MCF 10A (cell line): ENCODE measurements around the gene TNFSF10. TPM values are rescaled to one million over a fixed set of nuclear protein-coding genes. Genes with fewer than 3 reads are reported as not detected.

Experiments
- BruUV-seq: library from RNA; stranded (reverse); fragments of 400-500 nt; replicated peaks from 2 replicates; lab custom pipeline; 2021; lab: Mats Ljungman, UMichigan
- CTCF ChIA-PET: fragments of 300-600 bp; sonication (Branson Sonifier 250); formaldehyde crosslinking; extraction: SDS; loops from one replicate; lab custom pipeline; 2021; ENCODE audit warnings: antibody characterized with exemption, inconsistent platforms; lab: Yijun Ruan, JAX
- POLR2A ChIA-PET: fragments of 300-600, 350-650 bp; sonication (Branson Sonifier 250); formaldehyde crosslinking; extraction: SDS; loops from one replicate; lab custom pipeline; 2020; ENCODE audit warnings: antibody characterized with exemption, inconsistent platforms; lab: Yijun Ruan, JAX
- DNase-seq: peaks from one replicate; pipeline ENCODE4 v3.0.0-alpha.2; 2018; ENCODE audit not compliant: unreplicated experiment
- H3K27ac Mint-ChIP-seq: one replicate; pipeline ENCODE4 v1.8.0; 2022; ENCODE audit warnings: mild to moderate bottlenecking, low read depth, mixed read lengths; ENCODE audit not compliant: unreplicated experiment
- H3K27me3 Mint-ChIP-seq: one replicate; pipeline ENCODE4 v1.8.0; 2022; ENCODE audit warnings: mixed read lengths; ENCODE audit not compliant: insufficient read depth, unreplicated experiment
- H3K36me3 Mint-ChIP-seq: one replicate; pipeline ENCODE4 v1.8.0; 2022; ENCODE audit warnings: mild to moderate bottlenecking, moderate library complexity, mixed read lengths; ENCODE audit not compliant: insufficient read depth, unreplicated experiment
- H3K4me1 Mint-ChIP-seq: one replicate; pipeline ENCODE4 v1.8.0; 2022; ENCODE audit warnings: mixed read lengths; ENCODE audit not compliant: insufficient read depth, unreplicated experiment
- H3K4me3 Mint-ChIP-seq: one replicate; pipeline ENCODE4 v1.8.0; 2022; ENCODE audit warnings: mild to moderate bottlenecking, moderate library complexity, mixed read lengths; ENCODE audit not compliant: unreplicated experiment
- H3K9me3 Mint-ChIP-seq: one replicate; pipeline ENCODE4 v1.8.0; 2022; ENCODE audit warnings: mixed read lengths; ENCODE audit not compliant: unreplicated experiment
- intact Hi-C: fragments of 100-400 bp; cut with micrococcal nuclease; formaldehyde crosslinking; loops from 2 replicates; pipeline ENCODE4 v1.14.1; 2022
- total RNA-seq: library from RNA; stranded (reverse); gene quantifications from 2 replicates; pipeline ENCODE4 v1.2.3, GENCODE V29; 2022
- TF ChIP-seq, protein P1 (sequence below): fragments of 200-600 bp; IDR thresholded peaks from one replicate; pipeline ENCODE4 v1.8.0; 2022; ENCODE audit warnings: antibody characterized with exemption, mild to moderate bottlenecking; ENCODE audit not compliant: unreplicated experiment

Gene TNFSF10
- total RNA-seq, 1 experiment from 2014 or later: 0.54 TPM

DNA sequence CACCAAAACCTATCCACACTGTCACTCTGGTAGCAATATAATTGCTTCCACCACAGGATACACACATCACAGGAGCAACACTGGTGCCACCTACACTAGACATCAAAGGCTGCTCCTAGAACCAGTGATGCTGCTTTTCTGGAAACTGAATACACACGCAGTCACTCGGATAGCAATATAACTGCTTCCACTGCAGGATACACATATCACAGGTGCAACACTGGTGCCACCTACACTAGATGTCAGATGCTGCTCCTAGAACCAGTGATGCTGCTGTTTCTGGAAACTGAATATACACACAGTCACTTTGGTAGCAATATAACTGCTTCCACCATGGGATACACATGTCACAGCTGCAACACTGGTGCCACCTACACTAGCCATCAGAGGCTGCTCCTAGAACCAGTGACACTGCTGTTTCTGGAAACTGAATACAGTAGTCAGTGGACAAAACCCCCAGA, 6.9 kb upstream of the TNFSF10 start:
- no peaks in the 10 kb centered on the region for H3K4me1 Mint-ChIP-seq
- H3K9me3 Mint-ChIP-seq: no peaks in the 10 kb centered on the region
- H3K27me3 Mint-ChIP-seq: no peaks in the 10 kb centered on the region
- ChIA-PET POLR2A (interaction anchor here (1.0 to 1.6 kb wide), 4 partner anchors 10 to 13 kb away, joined by 3 to 4 read pairs (median 3); no protein-coding TSS in a partner anchor), CTCF (interaction anchor here (0.6 kb wide), 1 partner anchor 425 kb away, joined by 3 read pairs; no protein-coding TSS in a partner anchor)
- no peak overlapping the region for H3K27ac Mint-ChIP-seq
- intact Hi-C loops: no loop called here
- no peaks in the 10 kb centered on the region for H3K36me3 Mint-ChIP-seq
- DNase-seq: no peak
- TF ChIP-seq, protein P1, sequence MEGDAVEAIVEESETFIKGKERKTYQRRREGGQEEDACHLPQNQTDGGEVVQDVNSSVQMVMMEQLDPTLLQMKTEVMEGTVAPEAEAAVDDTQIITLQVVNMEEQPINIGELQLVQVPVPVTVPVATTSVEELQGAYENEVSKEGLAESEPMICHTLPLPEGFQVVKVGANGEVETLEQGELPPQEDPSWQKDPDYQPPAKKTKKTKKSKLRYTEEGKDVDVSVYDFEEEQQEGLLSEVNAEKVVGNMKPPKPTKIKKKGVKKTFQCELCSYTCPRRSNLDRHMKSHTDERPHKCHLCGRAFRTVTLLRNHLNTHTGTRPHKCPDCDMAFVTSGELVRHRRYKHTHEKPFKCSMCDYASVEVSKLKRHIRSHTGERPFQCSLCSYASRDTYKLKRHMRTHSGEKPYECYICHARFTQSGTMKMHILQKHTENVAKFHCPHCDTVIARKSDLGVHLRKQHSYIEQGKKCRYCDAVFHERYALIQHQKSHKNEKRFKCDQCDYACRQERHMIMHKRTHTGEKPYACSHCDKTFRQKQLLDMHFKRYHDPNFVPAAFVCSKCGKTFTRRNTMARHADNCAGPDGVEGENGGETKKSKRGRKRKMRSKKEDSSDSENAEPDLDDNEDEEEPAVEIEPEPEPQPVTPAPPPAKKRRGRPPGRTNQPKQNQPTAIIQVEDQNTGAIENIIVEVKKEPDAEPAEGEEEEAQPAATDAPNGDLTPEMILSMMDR: no peak
- no peak overlapping the region for H3K4me3 Mint-ChIP-seq
- no TSS peak for BruUV-seq

DNA sequence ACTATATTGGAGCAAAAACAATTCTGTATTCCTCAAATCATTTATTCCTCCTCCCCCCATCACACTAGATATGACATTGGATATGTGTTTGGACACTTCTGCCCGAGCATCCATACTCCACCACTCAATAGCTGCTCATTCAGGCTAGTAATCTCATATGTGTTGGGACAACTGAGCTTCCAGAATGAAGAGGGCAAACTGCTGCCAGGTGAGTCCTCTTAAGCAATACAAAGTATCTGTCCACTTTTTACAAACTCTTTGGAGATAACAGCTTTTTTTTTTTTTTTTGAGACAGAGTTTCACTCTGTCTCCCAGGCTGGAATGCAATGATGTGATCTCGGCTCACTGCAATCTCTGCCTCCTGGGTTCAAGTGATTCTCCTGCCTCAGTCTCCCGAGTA, 5.4 kb upstream of the TNFSF10 start:
- BruUV-seq: no TSS peak
- ChIA-PET CTCF (interaction anchor here (0.6 to 1.8 kb wide), 3 partner anchors 12 to 137 kb away, joined by 3 to 5 read pairs (median 3); no protein-coding TSS in a partner anchor), POLR2A (interaction anchor here (0.6 kb wide), 1 partner anchor 232 kb away, joined by 3 read pairs; no protein-coding TSS in a partner anchor)
- Mint-ChIP-seq H3K4me1 (peaks cover 7% of the 10 kb centered on the region), H3K9me3 (no peaks in the 10 kb centered on the region), H3K27ac (no peak overlapping the region), H3K4me3 (no peak overlapping the region), H3K36me3 (no peaks in the 10 kb centered on the region), H3K27me3 (no peaks in the 10 kb centered on the region)
- TF ChIP-seq, protein P1: no peak
- intact Hi-C loops: no loop called here
- no peak for DNase-seq

DNA sequence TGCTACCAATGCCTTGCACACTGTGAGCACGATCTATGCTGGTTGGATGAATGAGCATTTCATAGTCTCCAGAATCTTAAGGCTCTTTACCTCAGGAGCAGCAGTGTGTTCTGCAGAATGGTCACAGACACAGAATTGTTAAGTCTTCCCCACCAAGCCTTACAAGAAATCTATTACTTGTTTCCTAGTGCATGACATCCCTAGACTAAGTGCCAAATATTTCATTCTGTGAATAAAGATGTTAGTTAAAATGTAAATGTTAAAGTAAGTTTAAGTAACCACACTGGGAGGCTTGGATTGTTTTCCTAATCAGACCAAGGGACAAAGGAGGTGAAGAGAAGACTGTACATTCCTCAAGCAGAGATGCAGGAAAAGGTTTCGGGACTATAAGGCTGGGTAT, 4.1 kb upstream of the TNFSF10 start:
- intact Hi-C loops: no loop called here
- no TSS peak for BruUV-seq
- CTCF ChIA-PET: interaction anchor here (0.7 kb wide), 1 partner anchor 69 kb away, joined by 3 read pairs; no protein-coding TSS in a partner anchor

DNA sequence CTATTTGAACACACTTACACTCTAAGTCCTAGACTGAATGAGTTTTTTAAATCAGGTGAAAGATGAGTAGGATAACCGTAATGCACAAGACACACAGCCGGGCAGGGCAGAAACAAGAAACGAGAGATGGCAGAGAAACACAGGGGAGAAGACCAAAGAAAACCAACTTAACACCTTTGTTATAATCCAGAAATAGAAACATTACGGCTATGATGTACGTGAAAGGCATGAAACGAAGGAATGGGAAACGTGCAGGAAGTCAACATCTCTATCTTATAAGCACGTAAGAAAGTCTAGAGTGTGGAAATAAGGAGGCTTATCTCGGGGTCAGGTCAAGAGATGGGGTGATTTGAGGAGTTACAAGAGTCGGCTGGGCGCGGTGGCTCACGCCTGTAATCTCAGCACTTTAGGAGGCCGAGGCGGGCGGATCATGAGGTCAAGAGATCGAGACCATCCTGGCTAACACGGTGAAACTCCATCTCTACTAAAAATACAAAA, 1.9 kb upstream of the TNFSF10 start:
- TF ChIP-seq, protein P1: no peak
- Mint-ChIP-seq H3K4me1 (peaks cover 16% of the 10 kb centered on the region), H3K9me3 (no peaks in the 10 kb centered on the region), H3K36me3 (no peaks in the 10 kb centered on the region), H3K27ac (no peak overlapping the region), H3K27me3 (no peaks in the 10 kb centered on the region), H3K4me3 (no peak overlapping the region)
- DNase-seq: no peak
- POLR2A ChIA-PET: no interaction called here
- CTCF ChIA-PET: interaction anchor here (0.9 kb wide), 1 partner anchor 540 kb away, joined by 3 read pairs; no protein-coding TSS in a partner anchor
- intact Hi-C loops: no loop called here
- BruUV-seq: no TSS peak

More for the DNA sequence above, 4.1 kb upstream of the TNFSF10 start:
- Mint-ChIP-seq H3K36me3 (no peaks in the 10 kb centered on the region), H3K27ac (no peak overlapping the region), H3K4me1 (peaks cover 16% of the 10 kb centered on the region), H3K4me3 (no peak overlapping the region), H3K9me3 (no peaks in the 10 kb centered on the region), H3K27me3 (no peaks in the 10 kb centered on the region)
- POLR2A ChIA-PET: no interaction called here
- no peak for DNase-seq
- TF ChIP-seq, protein P1: no peak
